ENCODE data around the gene ATG9B.

DNA sequence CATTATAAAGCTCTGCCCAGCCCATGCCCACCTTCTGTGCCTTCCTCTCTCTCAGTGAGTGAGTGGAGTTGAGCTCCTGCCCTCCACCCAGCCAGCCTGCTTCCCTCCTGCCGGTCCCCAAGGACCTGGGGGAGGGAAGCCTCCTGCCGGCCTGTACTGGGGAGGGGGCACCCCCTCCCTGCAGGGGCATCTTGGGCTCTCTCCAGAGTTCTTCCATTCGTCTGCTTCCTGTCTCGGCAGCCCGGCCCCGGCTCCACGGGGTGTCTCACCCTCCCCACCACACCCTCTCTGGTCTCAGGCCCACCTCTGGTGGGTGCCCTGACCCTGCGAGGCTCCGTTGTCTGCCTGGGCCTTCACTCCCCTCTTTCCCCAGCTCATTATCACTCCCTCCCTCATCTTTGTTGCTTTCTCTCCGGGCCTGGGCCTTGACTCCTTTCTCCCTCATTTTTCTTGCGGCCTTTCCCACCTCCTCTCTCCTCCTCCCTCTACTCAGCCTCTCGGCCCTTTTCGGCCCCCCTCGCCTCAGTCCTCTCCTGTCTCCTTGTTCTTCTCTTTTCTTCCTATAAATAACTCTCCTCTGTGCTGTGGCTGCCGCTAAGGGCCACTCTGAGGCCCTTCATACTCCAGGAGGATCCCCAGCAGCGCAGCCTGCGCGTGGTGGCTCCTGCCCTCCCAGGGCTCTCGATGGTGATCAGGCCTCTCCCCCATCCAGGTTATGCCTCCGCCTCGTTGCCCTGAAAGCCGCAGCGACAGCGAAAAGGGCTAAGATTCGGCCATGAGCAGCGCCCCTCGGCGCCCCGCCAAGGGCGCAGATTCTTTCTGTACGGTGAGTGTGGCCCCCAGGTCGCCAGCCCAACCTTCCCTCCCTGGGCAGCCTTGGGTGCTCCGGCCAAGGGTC is 37.2 kb upstream of the ATG9B start:
- TF ChIP-seq, protein P1, sequence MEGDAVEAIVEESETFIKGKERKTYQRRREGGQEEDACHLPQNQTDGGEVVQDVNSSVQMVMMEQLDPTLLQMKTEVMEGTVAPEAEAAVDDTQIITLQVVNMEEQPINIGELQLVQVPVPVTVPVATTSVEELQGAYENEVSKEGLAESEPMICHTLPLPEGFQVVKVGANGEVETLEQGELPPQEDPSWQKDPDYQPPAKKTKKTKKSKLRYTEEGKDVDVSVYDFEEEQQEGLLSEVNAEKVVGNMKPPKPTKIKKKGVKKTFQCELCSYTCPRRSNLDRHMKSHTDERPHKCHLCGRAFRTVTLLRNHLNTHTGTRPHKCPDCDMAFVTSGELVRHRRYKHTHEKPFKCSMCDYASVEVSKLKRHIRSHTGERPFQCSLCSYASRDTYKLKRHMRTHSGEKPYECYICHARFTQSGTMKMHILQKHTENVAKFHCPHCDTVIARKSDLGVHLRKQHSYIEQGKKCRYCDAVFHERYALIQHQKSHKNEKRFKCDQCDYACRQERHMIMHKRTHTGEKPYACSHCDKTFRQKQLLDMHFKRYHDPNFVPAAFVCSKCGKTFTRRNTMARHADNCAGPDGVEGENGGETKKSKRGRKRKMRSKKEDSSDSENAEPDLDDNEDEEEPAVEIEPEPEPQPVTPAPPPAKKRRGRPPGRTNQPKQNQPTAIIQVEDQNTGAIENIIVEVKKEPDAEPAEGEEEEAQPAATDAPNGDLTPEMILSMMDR (IDR thresholded peaks at IDR 0.05 in 8 of 11, conservative IDR thresholded peaks at IDR 0.05 in 3 of 11): no peak
- no peak for TF ChIP-seq POLR2A (IDR thresholded peaks at IDR 0.05)
